Parathyroid adenoma (tissue), 2 donors: ENCODE results near the gene SLC10A7.

ENCODE experiments used
- H2AFZ ChIP-seq: fragments of 300-600 bp; sonication (generic); one replicate; pipeline ENCODE4 v1.7.0; 2017; ENCODE audit warnings: antibody characterized with exemption, mild to moderate bottlenecking
- H3K27ac ChIP-seq: fragments of 300-600 bp; sonication (generic); one replicate; pipeline ENCODE4 v1.7.0; 2017
- H3K27me3 ChIP-seq: fragments of 300-600 bp; sonication (generic); one replicate; pipeline ENCODE4 v1.7.0; 2017; ENCODE audit warnings: low read length; ENCODE audit not compliant: control insufficient read depth, insufficient read depth
- H3K36me3 ChIP-seq: fragments of 300-600 bp; sonication (generic); one replicate; pipeline ENCODE4 v1.7.0; 2017; ENCODE audit warnings: low read length; ENCODE audit not compliant: control insufficient read depth, insufficient read depth
- H3K4me1 ChIP-seq: fragments of 300-600 bp; sonication (generic); one replicate; pipeline ENCODE4 v1.7.0; 2017; ENCODE audit warnings: control low read depth
- H3K4me2 ChIP-seq: fragments of 300-600 bp; sonication (generic); one replicate; pipeline ENCODE4 v1.7.0; 2017; ENCODE audit warnings: low read length
- H3K4me3 ChIP-seq: fragments of 300-600 bp; sonication (generic); one replicate; pipeline ENCODE4 v1.7.0; 2017; ENCODE audit warnings: low read depth, low read length
- H3K79me2 ChIP-seq: fragments of 300-600 bp; sonication (generic); one replicate; pipeline ENCODE4 v1.7.0; 2017; ENCODE audit warnings: control low read depth
- H3K9ac ChIP-seq: fragments of 300-600 bp; sonication (generic); one replicate; pipeline ENCODE4 v1.7.0; 2017; ENCODE audit warnings: mild to moderate bottlenecking
- H3K9me3 ChIP-seq: fragments of 300-600 bp; sonication (generic); one replicate; pipeline ENCODE4 v1.7.0; 2017; ENCODE audit warnings: low read length; ENCODE audit not compliant: control insufficient read depth
- TF ChIP-seq, protein P1 (sequence below): fragments of 300-600 bp; sonication (generic); IDR thresholded peaks from one replicate; pipeline ENCODE4 v1.7.0; 2017; ENCODE audit warnings: antibody characterized with exemption, mild to moderate bottlenecking
- donor health status: primary hyperparathyroidism.

Gene SLC10A7

DNA sequence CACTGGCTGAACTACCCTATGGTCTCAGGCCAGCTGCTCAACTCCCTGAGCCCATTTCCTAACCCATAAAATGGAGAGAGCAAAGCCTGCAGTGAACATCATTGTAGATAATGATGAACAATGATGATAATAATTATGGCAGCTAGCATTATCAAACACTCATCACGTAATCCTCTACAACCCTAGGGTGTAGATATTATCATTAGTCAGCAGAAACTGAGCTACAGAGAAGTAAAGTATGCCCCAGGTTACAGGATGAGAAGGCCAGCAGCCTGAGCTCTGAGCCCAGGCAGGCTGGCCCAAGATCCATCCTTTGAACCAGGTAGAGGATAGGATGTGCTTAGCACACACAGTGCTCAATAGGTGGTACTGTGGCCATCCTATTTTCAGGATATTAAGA is 264.2 kb downstream of the SLC10A7 start:
- Histone ChIP-seq H3K4me3 (no peak overlapping the region), H3K27me3 (no peaks in the 10 kb centered on the region), H3K4me2 (no peak overlapping the region), H3K9me3 (no peaks in the 10 kb centered on the region), H3K79me2 (no peaks in the 10 kb centered on the region), H2AFZ (no peak overlapping the region), H3K36me3 (no peaks in the 10 kb centered on the region), H3K9ac (no peak overlapping the region), H3K4me1 (no peaks in the 10 kb centered on the region), H3K27ac (no peak overlapping the region)
- TF ChIP-seq, protein P1, sequence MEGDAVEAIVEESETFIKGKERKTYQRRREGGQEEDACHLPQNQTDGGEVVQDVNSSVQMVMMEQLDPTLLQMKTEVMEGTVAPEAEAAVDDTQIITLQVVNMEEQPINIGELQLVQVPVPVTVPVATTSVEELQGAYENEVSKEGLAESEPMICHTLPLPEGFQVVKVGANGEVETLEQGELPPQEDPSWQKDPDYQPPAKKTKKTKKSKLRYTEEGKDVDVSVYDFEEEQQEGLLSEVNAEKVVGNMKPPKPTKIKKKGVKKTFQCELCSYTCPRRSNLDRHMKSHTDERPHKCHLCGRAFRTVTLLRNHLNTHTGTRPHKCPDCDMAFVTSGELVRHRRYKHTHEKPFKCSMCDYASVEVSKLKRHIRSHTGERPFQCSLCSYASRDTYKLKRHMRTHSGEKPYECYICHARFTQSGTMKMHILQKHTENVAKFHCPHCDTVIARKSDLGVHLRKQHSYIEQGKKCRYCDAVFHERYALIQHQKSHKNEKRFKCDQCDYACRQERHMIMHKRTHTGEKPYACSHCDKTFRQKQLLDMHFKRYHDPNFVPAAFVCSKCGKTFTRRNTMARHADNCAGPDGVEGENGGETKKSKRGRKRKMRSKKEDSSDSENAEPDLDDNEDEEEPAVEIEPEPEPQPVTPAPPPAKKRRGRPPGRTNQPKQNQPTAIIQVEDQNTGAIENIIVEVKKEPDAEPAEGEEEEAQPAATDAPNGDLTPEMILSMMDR, result no peak

GRCh38 chr4:146256328-146256727 is 265.4 kb downstream of the SLC10A7 start:
- H3K4me3 ChIP-seq, result no peak overlapping the region
- TF ChIP-seq, protein P1, result no peak
- H2AFZ ChIP-seq, result no peak overlapping the region
- no peaks in the 10 kb centered on the region for H3K36me3 ChIP-seq
- no peaks in the 10 kb centered on the region for H3K27me3 ChIP-seq
- no peaks in the 10 kb centered on the region for H3K4me1 ChIP-seq
- H3K9me3 ChIP-seq, result no peaks in the 10 kb centered on the region
- H3K4me2 ChIP-seq, result no peak overlapping the region
- H3K27ac ChIP-seq, result no peak overlapping the region
- no peaks in the 10 kb centered on the region for H3K79me2 ChIP-seq
- H3K9ac ChIP-seq, result no peak overlapping the region

DNA sequence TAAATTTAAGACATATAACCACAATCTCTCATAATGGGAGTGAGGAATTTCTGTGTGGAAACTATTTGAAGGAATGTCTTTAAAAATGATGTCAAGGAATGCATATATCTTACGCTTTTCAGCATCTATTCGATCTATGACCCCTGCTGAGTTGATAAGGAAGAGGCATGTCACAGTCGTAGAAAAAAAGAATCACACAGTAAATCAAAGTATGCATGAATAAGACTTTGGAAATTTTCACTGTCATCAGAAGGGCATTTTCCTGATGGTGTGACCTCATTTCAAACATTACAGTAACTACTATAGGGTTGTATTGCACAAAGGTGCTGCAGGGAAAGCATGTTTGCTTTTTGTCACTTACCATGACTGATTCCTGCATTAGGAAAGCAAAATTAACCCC is 265.9 kb downstream of the SLC10A7 start:
- no peaks in the 10 kb centered on the region for H3K79me2 ChIP-seq
- H3K4me3 ChIP-seq, result no peak overlapping the region
- H3K4me2 ChIP-seq, result no peak overlapping the region
- TF ChIP-seq, protein P1, result no peak
- H3K9me3 ChIP-seq, result no peaks in the 10 kb centered on the region
- H3K27ac ChIP-seq, result no peak overlapping the region
- no peaks in the 10 kb centered on the region for H3K4me1 ChIP-seq
- H3K27me3 ChIP-seq, result no peaks in the 10 kb centered on the region
- H3K36me3 ChIP-seq, result no peaks in the 10 kb centered on the region
- no peak overlapping the region for H2AFZ ChIP-seq
- H3K9ac ChIP-seq, result no peak overlapping the region

- TF ChIP-seq, protein P1, result no peak
- Histone ChIP-seq H3K4me3 (no peak overlapping the region), H3K27me3 (no peaks in the 10 kb centered on the region), H3K27ac (no peak overlapping the region), H3K9me3 (no peaks in the 10 kb centered on the region), H3K79me2 (no peaks in the 10 kb centered on the region), H3K36me3 (no peaks in the 10 kb centered on the region), H3K4me2 (no peak overlapping the region), H2AFZ (no peak overlapping the region), H3K9ac (no peak overlapping the region), H3K4me1 (no peaks in the 10 kb centered on the region)
Measured at GRCh38 chr4:146255463-146255862, 266.3 kb downstream of the SLC10A7 start.

DNA sequence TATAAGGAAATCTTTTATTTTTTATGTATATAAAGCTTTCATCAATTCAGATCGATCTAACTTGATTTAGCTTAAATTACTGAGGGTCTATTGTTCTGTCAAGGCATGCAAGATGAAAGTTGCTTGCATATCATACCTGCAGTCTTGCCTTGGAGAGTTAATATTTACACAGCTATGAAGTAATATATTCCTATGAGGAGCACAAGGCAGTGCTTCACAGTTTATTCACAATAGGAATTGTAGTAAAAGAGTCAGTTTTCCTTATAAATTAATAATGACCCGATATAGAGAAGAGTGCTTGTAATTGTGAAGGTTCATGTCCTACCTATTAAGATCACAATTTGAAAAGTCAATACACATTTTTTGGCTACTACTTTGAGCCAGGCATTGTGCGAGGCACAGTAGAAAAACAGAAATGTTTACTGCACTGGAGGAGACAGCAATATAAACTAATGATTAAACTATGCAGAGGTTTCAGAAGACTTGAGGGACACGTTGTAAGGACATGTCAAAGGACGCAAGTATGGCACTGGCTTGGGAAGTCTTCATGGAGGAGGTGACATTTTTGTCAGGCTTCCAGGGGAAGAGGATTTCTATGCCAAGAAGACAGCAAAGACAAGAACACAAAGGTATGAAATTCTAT is 268.6 kb downstream of the SLC10A7 start:
- H3K36me3 ChIP-seq, result no peaks in the 10 kb centered on the region
- H3K4me1 ChIP-seq, result no peaks in the 10 kb centered on the region
- no peaks in the 10 kb centered on the region for H3K79me2 ChIP-seq
- H3K27me3 ChIP-seq, result no peaks in the 10 kb centered on the region
- no peak overlapping the region for H3K4me3 ChIP-seq
- TF ChIP-seq, protein P1, result no peak
- no peaks in the 10 kb centered on the region for H3K9me3 ChIP-seq
- H3K9ac ChIP-seq, result no peak overlapping the region
- no peak overlapping the region for H2AFZ ChIP-seq
- H3K4me2 ChIP-seq, result no peak overlapping the region
- H3K27ac ChIP-seq, result no peak overlapping the region
